ENCODE results near the gene CHAT.

The CHAT gene

DNA sequence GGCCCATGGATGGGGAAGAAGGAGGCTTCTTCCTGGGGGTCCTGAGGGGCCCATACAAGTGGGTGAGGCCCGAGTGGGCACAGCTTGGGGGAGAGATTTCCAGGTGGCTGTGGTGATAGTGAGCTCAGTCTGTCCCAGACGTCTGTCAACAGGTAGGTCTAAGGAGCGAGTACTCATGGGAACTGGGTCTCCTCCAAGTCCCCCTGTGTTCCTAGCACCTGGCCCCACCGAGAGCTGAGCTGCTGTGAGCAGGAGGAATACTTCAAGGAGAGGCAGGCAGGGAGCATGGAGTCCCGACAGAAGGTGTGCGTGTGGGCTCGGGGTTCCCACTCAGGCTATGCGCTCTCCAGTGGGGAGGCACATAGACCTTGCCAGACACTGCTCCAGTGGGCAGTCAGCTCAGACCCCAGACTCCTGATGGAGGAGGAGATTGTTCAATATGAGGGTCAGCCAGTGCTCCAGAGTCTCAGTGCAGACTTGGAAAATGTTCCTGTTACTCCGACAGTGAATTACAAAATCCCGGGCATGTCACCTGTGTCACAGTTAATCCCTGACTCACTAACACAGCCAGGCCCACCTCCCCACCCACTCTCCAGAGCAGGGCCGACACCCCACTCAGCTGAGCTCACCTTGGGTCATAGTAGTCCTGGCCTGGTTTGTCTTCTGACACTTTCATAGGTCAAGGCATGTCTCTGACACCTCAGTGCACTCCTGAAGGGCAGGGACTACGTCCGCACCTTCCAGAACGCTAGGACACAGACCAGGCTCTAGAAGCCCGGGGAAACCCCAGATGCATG lies 37.4 kb downstream of the CHAT start:
- Histone ChIP-seq H3K4me3 (ENCODE audit: low read length) (no peak overlapping the region), H3F3A (ENCODE audit: insufficient read depth, low read length) (no peaks in the 10 kb centered on the region), H3K4me1 (ENCODE audit: low read length) (no peaks in the 10 kb centered on the region), H3K27ac (ENCODE audit: low read length) (no peak overlapping the region), H3K4me2 (ENCODE audit: low read depth, low read length) (no peak overlapping the region), H4K20me1 (ENCODE audit: insufficient read depth, low read length) (no peaks in the 10 kb centered on the region), H3K79me2 (ENCODE audit: low read length) (no peaks in the 10 kb centered on the region), H3K9ac (ENCODE audit: low read length) (no peak overlapping the region), H3K9me3 (replicated peaks; ENCODE audit: insufficient read depth, low read length) (no peaks in the 10 kb centered on the region), H2AFZ (ENCODE audit: low read length) (no peak overlapping the region), H3K27me3 (replicated peaks; ENCODE audit: insufficient read depth, low read length) (no peaks in the 10 kb centered on the region), H3K9me2 (replicated peaks; ENCODE audit: insufficient read depth, low read length) (no peaks in the 10 kb centered on the region), H3K36me3 (replicated peaks; ENCODE audit: insufficient read depth, low read length) (no peaks in the 10 kb centered on the region)
- no peak for TF ChIP-seq EZH2phosphoT487 (IDR thresholded peaks at IDR 0.05; ENCODE audit: low read length)
- TF ChIP-seq EZH2 (optimal IDR thresholded peaks at IDR 0.05; ENCODE audit: low read depth, low read length), result no peak
- TF ChIP-seq, protein P1, sequence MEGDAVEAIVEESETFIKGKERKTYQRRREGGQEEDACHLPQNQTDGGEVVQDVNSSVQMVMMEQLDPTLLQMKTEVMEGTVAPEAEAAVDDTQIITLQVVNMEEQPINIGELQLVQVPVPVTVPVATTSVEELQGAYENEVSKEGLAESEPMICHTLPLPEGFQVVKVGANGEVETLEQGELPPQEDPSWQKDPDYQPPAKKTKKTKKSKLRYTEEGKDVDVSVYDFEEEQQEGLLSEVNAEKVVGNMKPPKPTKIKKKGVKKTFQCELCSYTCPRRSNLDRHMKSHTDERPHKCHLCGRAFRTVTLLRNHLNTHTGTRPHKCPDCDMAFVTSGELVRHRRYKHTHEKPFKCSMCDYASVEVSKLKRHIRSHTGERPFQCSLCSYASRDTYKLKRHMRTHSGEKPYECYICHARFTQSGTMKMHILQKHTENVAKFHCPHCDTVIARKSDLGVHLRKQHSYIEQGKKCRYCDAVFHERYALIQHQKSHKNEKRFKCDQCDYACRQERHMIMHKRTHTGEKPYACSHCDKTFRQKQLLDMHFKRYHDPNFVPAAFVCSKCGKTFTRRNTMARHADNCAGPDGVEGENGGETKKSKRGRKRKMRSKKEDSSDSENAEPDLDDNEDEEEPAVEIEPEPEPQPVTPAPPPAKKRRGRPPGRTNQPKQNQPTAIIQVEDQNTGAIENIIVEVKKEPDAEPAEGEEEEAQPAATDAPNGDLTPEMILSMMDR (IDR thresholded peaks at IDR 0.05; ENCODE audit: low read length), result no peak
- DNase-seq, result no peak

DNA sequence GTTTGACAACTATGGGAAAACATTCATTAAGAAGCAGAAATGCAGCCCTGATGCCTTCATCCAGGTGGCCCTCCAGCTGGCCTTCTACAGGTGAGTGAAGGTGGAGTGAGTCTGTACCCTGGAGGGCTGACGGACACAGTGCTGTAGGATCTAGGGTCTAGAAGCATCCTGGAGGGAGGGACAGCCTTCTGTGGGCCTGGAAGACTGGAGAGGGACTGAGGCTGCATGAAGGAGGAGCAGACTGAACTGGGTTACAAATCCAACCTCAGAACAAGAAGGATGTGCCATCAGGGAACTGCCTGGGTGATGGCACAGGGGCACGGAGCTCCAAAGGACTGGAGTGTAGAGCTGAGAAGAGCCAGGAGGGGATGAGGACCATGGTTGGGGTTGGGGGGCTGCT lies 38.1 kb downstream of the CHAT start:
- H3K9me2 ChIP-seq (replicated peaks; ENCODE audit: insufficient read depth, low read length), result no peaks in the 10 kb centered on the region
- no peak for DNase-seq
- H3K4me1 ChIP-seq (ENCODE audit: low read length), result no peaks in the 10 kb centered on the region
- no peaks in the 10 kb centered on the region for H3K79me2 ChIP-seq (ENCODE audit: low read length)
- H3K27me3 ChIP-seq (replicated peaks; ENCODE audit: insufficient read depth, low read length), result no peaks in the 10 kb centered on the region
- no peaks in the 10 kb centered on the region for H4K20me1 ChIP-seq (ENCODE audit: insufficient read depth, low read length)
- H3F3A ChIP-seq (ENCODE audit: insufficient read depth, low read length), result no peaks in the 10 kb centered on the region
- no peak overlapping the region for H2AFZ ChIP-seq (ENCODE audit: low read length)
- TF ChIP-seq, protein P1 (IDR thresholded peaks at IDR 0.05; ENCODE audit: low read length), result no peak
- TF ChIP-seq EZH2 (optimal IDR thresholded peaks at IDR 0.05; ENCODE audit: low read depth, low read length), result no peak
- TF ChIP-seq EZH2phosphoT487 (IDR thresholded peaks at IDR 0.05; ENCODE audit: low read length), result no peak
- H3K27ac ChIP-seq (ENCODE audit: low read length), result no peak overlapping the region
- H3K4me3 ChIP-seq (ENCODE audit: low read length), result no peak overlapping the region
- no peaks in the 10 kb centered on the region for H3K9me3 ChIP-seq (replicated peaks; ENCODE audit: insufficient read depth, low read length)
- no peak overlapping the region for H3K9ac ChIP-seq (ENCODE audit: low read length)
- H3K36me3 ChIP-seq (replicated peaks; ENCODE audit: insufficient read depth, low read length), result no peaks in the 10 kb centered on the region
- H3K4me2 ChIP-seq (ENCODE audit: low read depth, low read length), result no peak overlapping the region

DNA sequence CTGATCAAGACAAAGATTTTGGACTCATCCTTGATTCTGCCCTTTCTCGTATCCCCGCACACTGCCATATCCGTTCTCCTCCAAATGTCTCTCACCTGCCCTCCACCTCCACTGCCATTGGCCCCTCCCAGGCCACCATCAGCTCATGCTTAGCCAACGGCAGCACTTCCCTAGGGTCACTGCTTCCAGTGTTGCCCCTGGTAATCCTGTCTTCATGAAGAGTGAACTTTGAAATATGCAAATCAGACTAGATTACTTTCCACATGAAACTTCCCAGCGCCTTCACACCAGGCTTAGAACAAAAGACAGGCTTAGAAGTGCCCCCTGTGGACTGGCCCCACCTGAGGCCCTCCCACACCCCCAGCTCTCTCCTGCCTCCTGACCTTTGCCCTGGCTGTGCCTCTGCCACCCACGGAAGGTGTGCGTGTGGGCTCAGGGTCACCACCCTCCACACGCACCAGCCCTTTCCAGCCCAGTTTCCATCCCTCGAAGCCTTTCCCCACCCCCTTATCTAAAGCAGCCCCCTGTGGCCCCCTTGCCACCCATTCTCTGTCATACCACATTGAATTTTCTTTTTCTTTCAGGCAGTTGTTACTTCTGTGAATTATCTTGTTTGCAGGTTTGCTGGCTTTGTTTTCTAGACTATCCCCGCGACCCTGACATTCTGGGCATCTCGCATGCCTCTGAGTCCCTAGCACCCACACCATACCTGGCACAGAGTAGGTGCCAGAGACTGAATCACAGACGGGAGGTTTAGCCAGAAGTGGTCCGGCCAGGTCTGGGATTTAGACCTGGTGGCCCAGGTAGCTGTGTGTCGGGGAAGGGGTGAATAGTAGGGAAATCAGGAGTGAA lies 38.8 kb downstream of the CHAT start:
- no peak overlapping the region for H3K27ac ChIP-seq (ENCODE audit: low read length)
- H3K4me3 ChIP-seq (ENCODE audit: low read length), result no peak overlapping the region
- H4K20me1 ChIP-seq (ENCODE audit: insufficient read depth, low read length), result no peaks in the 10 kb centered on the region
- H2AFZ ChIP-seq (ENCODE audit: low read length), result no peak overlapping the region
- H3K4me1 ChIP-seq (ENCODE audit: low read length), result no peaks in the 10 kb centered on the region
- H3K4me2 ChIP-seq (ENCODE audit: low read depth, low read length), result no peak overlapping the region
- H3K79me2 ChIP-seq (ENCODE audit: low read length), result no peaks in the 10 kb centered on the region
- no peaks in the 10 kb centered on the region for H3K9me2 ChIP-seq (replicated peaks; ENCODE audit: insufficient read depth, low read length)
- TF ChIP-seq EZH2phosphoT487 (IDR thresholded peaks at IDR 0.05; ENCODE audit: low read length) (no peak), EZH2 (optimal IDR thresholded peaks at IDR 0.05; ENCODE audit: low read depth, low read length) (no peak)
- TF ChIP-seq, protein P1 (IDR thresholded peaks at IDR 0.05; ENCODE audit: low read length), result no peak
- H3K9ac ChIP-seq (ENCODE audit: low read length), result no peak overlapping the region
- DNase-seq, result no peak
- H3F3A ChIP-seq (ENCODE audit: insufficient read depth, low read length), result no peaks in the 10 kb centered on the region
- no peaks in the 10 kb centered on the region for H3K9me3 ChIP-seq (replicated peaks; ENCODE audit: insufficient read depth, low read length)
- no peaks in the 10 kb centered on the region for H3K27me3 ChIP-seq (replicated peaks; ENCODE audit: insufficient read depth, low read length)
- no peaks in the 10 kb centered on the region for H3K36me3 ChIP-seq (replicated peaks; ENCODE audit: insufficient read depth, low read length)
